GM18507 (cell line): ENCODE data around the gene PLXNA1.

ENCODE experiments used
- DNase-seq: peaks from one replicate; pipeline ENCODE4 v3.0.0; 2011; ENCODE audit warnings: low read depth; ENCODE audit not compliant: insufficient read length; ENCODE audit errors: extremely low spot score
- FAIRE-seq: peaks from 2 replicates; lab custom pipeline; 2011; peaks lifted over from hg19 to GRCh38; lab: Jason Lieb, UNC

Gene PLXNA1

DNA sequence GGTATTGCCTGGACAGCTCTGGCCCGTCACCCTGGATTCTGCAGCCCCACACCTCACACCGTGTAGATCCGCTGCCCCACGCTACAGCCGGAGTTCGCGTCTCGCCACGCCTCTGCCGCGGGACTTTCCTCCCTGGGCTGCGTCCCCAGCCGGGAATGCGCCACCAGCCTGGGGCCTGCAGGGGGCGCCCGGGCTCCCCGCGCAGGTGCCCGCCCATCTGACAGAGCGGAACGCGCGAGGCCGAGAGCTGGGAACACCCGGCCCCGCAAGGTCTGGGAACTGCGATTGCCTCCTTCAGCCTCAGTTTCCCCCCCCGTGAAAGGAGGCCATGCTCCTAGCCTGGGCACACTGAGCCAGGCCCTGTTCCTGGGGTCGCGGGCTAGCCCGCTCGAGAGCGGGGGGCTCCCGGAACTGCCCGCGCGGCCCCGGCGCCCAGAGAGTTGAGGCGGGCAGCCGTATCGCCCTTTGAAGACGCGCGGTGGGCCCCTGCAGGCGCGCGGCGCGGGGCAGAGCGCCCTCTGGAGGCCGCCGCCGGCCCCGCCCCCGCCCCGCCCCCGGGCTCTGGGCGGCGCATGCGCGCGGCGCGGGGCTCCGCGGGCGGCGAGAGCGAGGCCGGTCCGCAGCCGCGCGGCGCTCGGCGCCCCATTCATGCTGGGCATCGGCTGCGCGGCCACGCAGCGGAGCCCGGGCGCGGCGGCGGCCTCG is at the start of gene PLXNA1:
PLXNA1 (plus strand) TSS at position 645 of the 705 bp plus-strand sequence. CDS start 5,479 bp downstream, outside the sequence.
- FAIRE-seq: peak; percentile 90

DNA sequence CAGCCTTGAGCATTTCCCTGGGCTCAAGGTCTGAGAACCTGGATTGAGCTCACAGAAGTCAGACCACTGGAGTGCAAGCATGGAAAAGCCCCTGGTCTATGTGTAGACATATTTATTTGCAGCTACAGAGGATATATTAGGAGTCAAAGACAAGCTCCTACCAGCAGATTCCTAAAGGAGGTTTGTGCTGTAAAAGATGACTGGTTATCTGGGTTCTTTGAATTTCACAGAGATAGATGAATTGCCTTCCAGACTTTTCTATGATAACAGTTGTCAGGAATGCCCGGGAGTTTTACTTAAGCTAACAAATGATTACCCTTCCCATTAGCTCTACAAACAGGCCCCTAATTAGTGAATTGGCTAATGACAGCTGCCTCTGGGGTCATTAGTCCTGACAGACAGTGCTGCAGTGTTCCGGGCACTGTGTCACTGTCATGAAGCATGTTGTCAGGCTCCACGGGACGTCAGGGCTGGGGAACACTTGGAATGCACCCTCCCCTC is 48.8 kb upstream of the PLXNA1 start:
- no peak for DNase-seq
- no peak for FAIRE-seq

More for the DNA sequence above, at the start of gene PLXNA1:
- DNase-seq: peak; percentile 89

GRCh38 chr3:126934991-126935390 is 47.9 kb upstream of the PLXNA1 start:
- FAIRE-seq (no peak), DNase-seq (no peak)

- FAIRE-seq (no peak), DNase-seq (no peak)
Observed at GRCh38 chr3:126935756-126936509, 47.0 kb upstream of the PLXNA1 start.

- DNase-seq (no peak), FAIRE-seq (no peak)
Observed at GRCh38 chr3:126936853-126937425, 46.0 kb upstream of the PLXNA1 start.

- DNase-seq (no peak), FAIRE-seq (no peak)
Observed at GRCh38 chr3:126937533-126937932, 45.4 kb upstream of the PLXNA1 start.

GRCh38 chr3:126937973-126938372 is 44.9 kb upstream of the PLXNA1 start:
- no peak for FAIRE-seq
- no peak for DNase-seq

DNA sequence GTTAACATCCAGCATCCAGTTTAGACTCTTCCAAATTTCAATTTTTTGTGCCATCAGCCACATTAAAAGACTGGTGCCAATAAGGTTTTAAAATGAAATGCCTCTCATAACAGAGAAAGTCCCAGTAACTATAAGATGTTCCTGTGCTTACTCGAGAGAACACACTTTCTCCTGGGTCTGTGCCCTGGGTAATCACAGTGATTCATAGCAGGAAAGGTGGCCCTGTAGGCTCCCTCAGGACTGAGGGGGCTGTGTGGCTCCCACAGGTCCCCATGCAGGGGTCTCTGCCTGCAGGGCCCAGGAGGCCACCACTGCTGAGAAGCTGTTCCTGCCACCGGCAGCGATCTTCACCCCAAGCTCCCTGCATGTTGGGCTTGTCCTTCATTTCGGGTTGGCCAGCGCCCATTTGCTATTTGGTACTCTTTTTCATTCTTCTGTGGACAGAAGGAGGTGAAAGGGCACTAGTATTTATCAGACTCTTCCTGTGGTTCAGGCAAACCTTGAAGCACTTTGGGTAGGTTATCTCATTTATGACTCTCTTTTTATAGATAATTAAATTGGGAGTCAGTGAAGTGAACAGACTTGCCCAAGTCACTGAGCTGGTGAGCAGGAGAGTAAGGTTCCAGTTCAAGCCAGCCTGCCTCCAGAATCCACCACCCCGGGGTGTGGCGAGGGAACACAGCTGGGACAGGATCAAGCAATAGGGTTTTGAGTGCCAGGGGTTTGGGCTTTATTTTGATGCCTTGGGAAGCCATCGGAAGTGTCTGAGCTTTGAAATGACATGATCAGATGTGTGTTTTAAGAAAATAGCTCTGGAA is 44.2 kb upstream of the PLXNA1 start:
- FAIRE-seq: no peak

GRCh38 chr3:126939338-126939718 is 43.6 kb upstream of the PLXNA1 start:
- DNase-seq (no peak), FAIRE-seq (no peak)

More for the DNA sequence above, 44.2 kb upstream of the PLXNA1 start:
- DNase-seq: no peak

DNA sequence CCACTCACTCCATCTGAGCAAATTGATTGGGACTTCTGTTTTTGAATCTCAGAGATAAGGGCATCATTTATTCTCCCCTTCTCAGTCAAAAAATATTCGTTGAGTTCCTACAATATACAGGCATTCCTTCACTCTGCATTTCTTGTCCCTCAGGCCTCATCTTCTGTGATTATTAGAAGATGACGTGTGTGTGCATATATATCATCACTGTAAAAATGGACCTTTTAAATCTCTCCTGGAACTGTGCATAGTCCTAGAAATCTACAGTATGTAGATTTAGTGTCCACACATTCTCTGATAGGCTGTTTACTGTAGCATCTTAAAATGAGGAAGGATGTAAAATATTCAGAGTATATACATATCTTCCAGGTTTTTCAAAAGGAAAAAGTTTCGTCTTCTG is 43.2 kb upstream of the PLXNA1 start:
- FAIRE-seq (no peak), DNase-seq (no peak)

GRCh38 chr3:126941721-126942270 is 41.1 kb upstream of the PLXNA1 start:
- DNase-seq (no peak), FAIRE-seq (no peak)

GRCh38 chr3:126944089-126944965 is 38.6 kb upstream of the PLXNA1 start:
- FAIRE-seq (no peak), DNase-seq (no peak)

DNA sequence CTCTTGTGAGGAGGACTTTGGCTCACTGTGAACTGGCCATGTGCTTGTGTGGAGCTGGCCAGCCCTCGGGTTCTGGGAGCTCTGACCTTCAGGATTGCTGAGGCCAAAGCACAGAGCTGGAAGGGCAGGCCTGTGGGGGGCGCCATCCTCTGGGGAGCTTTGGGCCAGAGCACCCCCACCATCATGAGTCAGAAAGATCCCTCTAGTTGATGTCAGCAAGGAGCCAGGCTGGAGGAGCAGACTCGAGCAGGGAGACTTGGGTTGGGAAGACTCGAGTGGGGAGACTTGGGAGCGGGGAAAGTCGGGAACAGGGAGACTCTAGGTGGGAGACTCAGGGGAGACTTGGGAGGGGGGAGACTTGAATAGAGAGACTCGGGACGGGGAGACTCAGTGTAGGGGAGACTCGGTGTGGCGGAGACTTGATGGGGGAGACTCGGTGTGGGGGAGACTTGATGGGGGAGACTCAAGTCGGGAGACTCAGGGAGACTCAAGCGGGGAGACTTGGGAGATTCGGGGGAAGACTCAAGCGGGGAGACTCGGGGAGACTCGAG is 37.7 kb upstream of the PLXNA1 start:
- FAIRE-seq (no peak), DNase-seq (no peak)

- FAIRE-seq (no peak), DNase-seq (no peak)
Observed at GRCh38 chr3:126945891-126946290, 37.0 kb upstream of the PLXNA1 start.

DNA sequence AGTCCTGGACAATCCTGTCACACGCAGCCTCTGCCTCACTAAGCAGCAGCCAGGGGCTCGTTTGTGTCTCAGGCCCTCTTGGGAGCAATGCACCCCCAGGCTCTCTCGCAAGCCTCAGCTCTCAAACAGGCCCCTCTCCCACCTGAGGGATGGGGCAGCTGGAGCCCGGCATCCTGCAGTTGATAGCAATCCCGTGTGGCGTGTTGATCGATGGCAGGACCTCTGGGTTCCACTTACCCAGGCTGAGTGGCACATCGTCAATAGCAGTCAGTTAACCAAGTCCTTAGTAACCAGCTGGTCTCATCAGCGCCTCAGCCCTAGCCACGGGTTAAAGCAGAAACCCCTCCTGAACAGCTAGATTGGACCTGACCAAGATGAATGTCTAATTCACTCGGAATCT is 36.5 kb upstream of the PLXNA1 start:
- DNase-seq (no peak), FAIRE-seq (no peak)

- DNase-seq (no peak), FAIRE-seq (no peak)
Observed at GRCh38 chr3:126947429-126947828, 35.5 kb upstream of the PLXNA1 start.

GRCh38 chr3:126948980-126949535 is 33.9 kb upstream of the PLXNA1 start:
- DNase-seq: no peak
- FAIRE-seq: no peak

- no peak for DNase-seq
- FAIRE-seq: no peak
Observed at GRCh38 chr3:126951561-126951960, 31.4 kb upstream of the PLXNA1 start.
